Liver (tissue), 3 donors: ENCODE measurements around the gene IL5RA.

ENCODE experiments used
- EGR1 ChIP-seq, 2 donors: IDR thresholded peaks; 2 replicates each; pipeline ENCODE4 v1.6.1; 2016 to 2018; ENCODE audit warnings: antibody characterized with exemption in 2 of 2, low read depth in 2 of 2
- FOXA1 ChIP-seq: IDR thresholded peaks from 2 replicates; pipeline ENCODE4 v1.6.1; 2016; ENCODE audit warnings: antibody characterized with exemption
- GABPA ChIP-seq, 2 donors: IDR thresholded peaks in 1 of 2; conservative IDR thresholded peaks in 1 of 2; 2 replicates each; pipeline ENCODE4 v1.6.1; 2016; ENCODE audit warnings: antibody characterized with exemption in 2 of 2, mild to moderate bottlenecking in 1 of 2, moderate library complexity in 1 of 2
- HNF4A ChIP-seq, 2 donors: conservative IDR thresholded peaks; 2 replicates each; pipeline ENCODE4 v1.6.1; 2016; ENCODE audit warnings: antibody characterized with exemption in 2 of 2, mild to moderate bottlenecking in 2 of 2
- JUND ChIP-seq, 2 donors: IDR thresholded peaks; 2 replicates each; pipeline ENCODE4 v1.6.1; 2016; ENCODE audit warnings: antibody characterized with exemption in 2 of 2
- RAD21 ChIP-seq, 2 donors: IDR thresholded peaks; 2 replicates each; pipeline ENCODE4 v1.6.1; 2016; ENCODE audit warnings: antibody characterized with exemption in 2 of 2, mild to moderate bottlenecking in 2 of 2
- REST ChIP-seq: IDR thresholded peaks from 2 replicates; pipeline ENCODE4 v1.6.1; 2016; ENCODE audit warnings: antibody characterized with exemption, mild to moderate bottlenecking
- RXRA ChIP-seq, 2 donors: IDR thresholded peaks; 2 replicates each; pipeline ENCODE4 v1.6.1; 2017 to 2018; ENCODE audit warnings: antibody characterized with exemption in 2 of 2, mild to moderate bottlenecking in 1 of 2
- TAF1 ChIP-seq: conservative IDR thresholded peaks from 2 replicates; pipeline ENCODE4 v1.6.1; 2016; ENCODE audit warnings: antibody characterized with exemption, mild to moderate bottlenecking
- YY1 ChIP-seq: IDR thresholded peaks from 2 replicates; pipeline ENCODE4 v1.6.1; 2016; ENCODE audit warnings: antibody characterized with exemption, mild to moderate bottlenecking
- ZBTB33 ChIP-seq: IDR thresholded peaks from 2 replicates; pipeline ENCODE4 v1.6.1; 2016; ENCODE audit warnings: antibody characterized with exemption
- TF ChIP-seq, protein P1 (sequence below): fragments of 150-350 bp; IDR thresholded peaks from 2 replicates; pipeline ENCODE4 v1.5.1; 2017; ENCODE audit warnings: improper control_type of control experiment, low read depth, low read length; ENCODE audit not compliant: missing input control
- TF ChIP-seq, protein P2 (sequence below): IDR thresholded peaks from 2 replicates; pipeline ENCODE4 v1.6.1; 2016; ENCODE audit warnings: antibody characterized with exemption
- donor health status: healthy.
- donor health status: healthy.

DNA sequence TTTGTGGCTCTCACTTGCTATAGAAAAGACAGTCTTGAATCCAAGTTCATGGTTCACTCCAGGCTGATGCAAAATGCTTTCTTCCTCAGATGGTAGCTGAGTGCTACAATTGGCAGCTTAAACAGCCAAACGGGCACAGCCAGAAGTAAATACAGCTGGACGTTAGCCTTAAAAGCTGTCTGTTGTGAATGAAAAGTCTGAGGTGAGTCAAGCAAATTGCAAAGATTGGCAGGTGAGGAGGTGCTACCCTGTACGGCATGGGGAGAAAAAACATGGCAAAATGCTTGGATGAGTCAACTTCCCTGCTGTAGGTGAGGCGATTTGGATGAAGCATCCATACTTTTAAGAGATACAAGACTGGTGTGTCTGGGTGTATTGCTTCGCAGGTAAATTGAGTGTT, 40.5 kb downstream of the IL5RA start:
- TF ChIP-seq TAF1 (no peak), JUND (IDR thresholded peaks at IDR 0.05) (no peak), RAD21 (IDR thresholded peaks at IDR 0.05) (no peak), REST (no peak), YY1 (no peak), HNF4A (conservative IDR thresholded peaks at IDR 0.05) (no peak), ZBTB33 (no peak), FOXA1 (no peak), RXRA (IDR thresholded peaks at IDR 0.05) (no peak), GABPA (IDR thresholded peaks at IDR 0.05 in 1 of 2, conservative IDR thresholded peaks at IDR 0.05 in 1 of 2) (no peak), EGR1 (IDR thresholded peaks at IDR 0.05; ENCODE audit: low read depth in 2 of 2) (no peak)
- TF ChIP-seq, protein P1, sequence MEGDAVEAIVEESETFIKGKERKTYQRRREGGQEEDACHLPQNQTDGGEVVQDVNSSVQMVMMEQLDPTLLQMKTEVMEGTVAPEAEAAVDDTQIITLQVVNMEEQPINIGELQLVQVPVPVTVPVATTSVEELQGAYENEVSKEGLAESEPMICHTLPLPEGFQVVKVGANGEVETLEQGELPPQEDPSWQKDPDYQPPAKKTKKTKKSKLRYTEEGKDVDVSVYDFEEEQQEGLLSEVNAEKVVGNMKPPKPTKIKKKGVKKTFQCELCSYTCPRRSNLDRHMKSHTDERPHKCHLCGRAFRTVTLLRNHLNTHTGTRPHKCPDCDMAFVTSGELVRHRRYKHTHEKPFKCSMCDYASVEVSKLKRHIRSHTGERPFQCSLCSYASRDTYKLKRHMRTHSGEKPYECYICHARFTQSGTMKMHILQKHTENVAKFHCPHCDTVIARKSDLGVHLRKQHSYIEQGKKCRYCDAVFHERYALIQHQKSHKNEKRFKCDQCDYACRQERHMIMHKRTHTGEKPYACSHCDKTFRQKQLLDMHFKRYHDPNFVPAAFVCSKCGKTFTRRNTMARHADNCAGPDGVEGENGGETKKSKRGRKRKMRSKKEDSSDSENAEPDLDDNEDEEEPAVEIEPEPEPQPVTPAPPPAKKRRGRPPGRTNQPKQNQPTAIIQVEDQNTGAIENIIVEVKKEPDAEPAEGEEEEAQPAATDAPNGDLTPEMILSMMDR, result no peak
- TF ChIP-seq, protein P2, sequence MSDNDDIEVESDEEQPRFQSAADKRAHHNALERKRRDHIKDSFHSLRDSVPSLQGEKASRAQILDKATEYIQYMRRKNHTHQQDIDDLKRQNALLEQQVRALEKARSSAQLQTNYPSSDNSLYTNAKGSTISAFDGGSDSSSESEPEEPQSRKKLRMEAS, result no peak
